G401.6 (cell line): ENCODE results near the gene NPBWR2.
"Not testable (repeated sequence)": the region's sequence is repeated elsewhere in the genome, so short reads cannot be mapped to it uniquely, and the experiment has no call there.

Experiments used
- FAIRE-seq: peaks from 2 replicates; lab custom pipeline; 2012; peaks lifted over from hg19 to GRCh38; lab: Jason Lieb, UNC

The NPBWR2 gene

DNA sequence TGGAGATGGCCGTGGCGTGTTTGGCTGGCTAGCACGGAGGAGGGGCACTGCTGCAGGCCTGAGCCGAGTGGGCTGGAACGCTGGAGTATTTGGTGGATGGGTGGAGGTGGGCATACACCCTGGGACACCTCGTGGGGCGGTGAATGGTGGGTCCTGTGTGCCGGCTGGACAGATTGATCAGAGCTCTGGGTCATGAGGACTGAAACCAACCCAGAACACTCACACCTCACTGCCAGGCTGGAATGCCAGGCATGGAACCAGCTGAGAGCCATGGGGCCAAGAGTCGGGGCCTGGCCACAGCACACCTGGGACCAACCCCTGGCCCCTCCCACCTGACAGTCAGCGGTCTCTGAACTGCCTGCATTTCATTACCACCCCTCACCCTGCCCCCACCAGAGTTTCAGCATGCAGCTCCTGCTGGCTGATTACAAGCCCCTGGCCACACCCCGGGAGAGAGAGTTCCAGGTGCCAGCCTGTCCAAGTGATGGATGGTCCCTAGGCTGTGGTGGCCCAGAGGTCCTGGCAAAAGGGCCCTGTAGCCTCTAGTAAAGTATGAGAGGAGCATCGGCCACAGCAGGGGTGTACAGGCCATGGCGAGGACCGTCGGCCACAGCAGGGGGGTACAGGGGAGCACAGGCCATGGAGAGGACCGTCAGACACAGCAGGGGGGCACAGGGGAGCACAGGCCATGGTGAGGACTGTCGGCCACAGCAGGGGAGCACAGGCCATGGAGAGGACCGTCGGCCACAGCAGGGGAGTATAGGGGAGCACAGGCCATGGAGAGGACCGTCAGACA lies 3.3 kb downstream of the NPBWR2 start:
- FAIRE-seq, result no peak

GRCh38 chr20:64102647-64103354 lies 4.6 kb downstream of the NPBWR2 start:
- FAIRE-seq, result no peak

DNA sequence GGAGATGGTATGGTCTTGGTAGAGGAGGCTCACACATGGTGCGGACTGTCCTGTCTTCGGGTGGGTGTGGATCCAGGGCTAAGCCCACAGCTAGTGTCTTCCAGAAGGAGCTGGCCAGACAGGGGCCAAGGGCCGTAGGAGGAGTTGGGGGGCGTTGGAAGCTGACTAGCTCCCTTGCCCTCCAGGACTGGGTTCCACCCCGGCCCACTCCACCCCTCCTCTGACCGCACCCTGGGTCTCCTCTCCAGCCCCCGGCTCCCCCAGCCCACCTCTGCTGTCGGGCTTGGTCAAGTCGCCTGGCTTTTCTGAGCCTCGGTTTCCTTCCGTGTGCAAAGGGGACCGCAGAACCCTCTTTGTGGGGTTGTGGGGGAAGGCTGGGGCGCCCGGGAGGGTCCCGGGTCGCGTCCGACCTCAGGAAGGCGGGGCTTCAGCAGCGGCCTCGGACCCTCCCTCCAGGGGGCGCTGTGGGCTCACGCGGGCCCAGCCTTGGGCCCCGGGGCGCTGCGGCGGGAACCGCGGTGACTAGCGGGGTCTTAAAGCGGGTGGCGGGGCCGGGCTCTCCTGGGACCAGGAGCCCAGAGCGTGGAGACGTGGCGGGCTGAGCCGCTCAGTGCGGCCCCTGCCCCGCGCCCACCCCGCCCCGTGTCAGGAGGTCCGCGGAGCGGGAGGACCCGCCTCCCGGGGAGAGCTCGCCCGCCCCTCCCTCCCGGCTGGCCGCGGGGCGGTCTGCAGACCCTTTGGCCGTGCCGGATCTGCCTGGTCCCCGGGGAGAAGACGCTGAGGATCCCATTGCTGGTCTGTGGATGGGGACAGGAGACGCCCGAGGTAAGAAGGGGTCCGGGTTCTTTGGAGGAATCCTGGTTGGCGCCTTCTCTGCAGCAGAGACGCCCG lies 5.4 kb downstream of the NPBWR2 start:
- no peak for FAIRE-seq

- FAIRE-seq, result no peak
Measured at GRCh38 chr20:64100946-64101688, 6.2 kb downstream of the NPBWR2 start.

DNA sequence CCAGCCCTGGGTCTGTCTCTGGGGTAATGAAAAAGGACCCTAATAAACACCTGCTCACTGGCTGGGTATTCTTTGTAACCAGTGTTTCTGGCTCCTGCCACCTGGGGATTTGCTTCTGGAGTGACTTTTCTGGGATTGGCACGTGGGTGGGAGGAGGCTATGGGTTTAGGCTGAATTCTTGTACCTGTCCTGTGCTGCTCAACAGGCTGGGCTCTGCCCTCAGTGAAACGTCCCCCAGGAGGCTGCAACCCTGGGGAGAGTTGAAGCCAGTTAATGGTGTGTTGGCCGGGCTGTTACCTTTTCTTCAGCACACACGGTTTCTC lies 6.8 kb downstream of the NPBWR2 start:
- no peak for FAIRE-seq

DNA sequence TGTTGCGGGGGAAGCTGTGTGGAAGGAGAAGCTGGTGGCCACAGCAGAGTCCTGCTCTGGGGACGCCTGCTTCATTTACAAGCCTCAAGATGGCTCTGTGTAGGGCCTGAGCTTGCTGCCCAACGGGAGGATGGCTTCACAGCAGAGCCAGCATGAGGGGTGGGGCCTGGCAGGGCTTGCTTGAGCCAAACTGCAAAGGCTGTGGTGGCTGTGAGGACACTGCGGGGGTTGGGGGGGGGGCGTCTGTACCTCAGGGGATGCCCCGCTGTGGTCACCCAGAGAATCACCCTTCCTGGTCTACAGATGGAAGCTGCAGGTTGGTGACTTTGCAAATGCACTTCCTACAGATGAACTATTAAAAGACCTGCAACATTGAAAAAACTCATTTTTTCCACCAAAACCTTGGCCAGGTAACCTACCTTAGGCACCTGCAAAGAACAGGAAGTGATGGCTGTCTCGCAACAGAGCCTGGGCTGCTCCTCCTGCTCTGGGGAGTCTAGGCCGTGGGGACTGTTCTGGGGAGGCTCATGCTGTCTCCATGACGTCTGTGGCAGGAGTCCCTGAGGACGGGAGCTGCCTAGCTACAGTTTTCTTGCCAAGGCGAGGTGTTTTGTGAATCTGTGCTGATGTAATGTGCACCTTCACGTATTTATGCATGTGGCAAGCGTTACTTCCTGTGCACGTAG lies 7.3 kb downstream of the NPBWR2 start:
- no peak for FAIRE-seq

- FAIRE-seq, result no peak
Measured at GRCh38 chr20:64099086-64099786, 8.1 kb downstream of the NPBWR2 start.

- FAIRE-seq, result no peak
Measured at GRCh38 chr20:64098471-64099013, 8.8 kb downstream of the NPBWR2 start.

- no peak for FAIRE-seq
Measured at GRCh38 chr20:64096535-64096934, 10.8 kb downstream of the NPBWR2 start.

DNA sequence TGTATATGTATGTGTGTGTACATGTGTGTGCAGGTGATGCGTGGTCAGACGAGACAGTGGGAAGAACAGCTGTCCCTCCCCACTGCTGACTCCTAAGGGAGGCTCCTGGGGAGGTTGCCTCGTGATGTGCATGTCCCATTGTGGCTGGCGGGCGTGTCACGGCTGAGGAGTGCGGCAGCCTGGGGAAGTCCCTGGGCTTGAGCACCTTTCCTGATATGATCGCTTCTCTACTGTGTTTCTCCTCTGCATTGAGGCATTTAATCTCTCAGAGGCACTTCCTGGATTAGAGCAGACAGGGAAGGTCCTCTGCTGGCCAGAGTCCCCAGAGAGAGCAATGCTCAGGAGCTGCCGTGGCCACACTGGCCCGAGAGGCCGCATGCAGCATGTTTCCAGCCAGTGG lies 11.4 kb downstream of the NPBWR2 start:
- no peak for FAIRE-seq

- FAIRE-seq, result no peak
Measured at GRCh38 chr20:64095455-64095854, 11.9 kb downstream of the NPBWR2 start.

- no peak for FAIRE-seq
Measured at GRCh38 chr20:64093013-64093503, 14.3 kb downstream of the NPBWR2 start.

GRCh38 chr20:64092258-64093012 lies 14.9 kb downstream of the NPBWR2 start:
- FAIRE-seq, result no peak

GRCh38 chr20:64091770-64092169 lies 15.6 kb downstream of the NPBWR2 start:
- no peak for FAIRE-seq

GRCh38 chr20:64091340-64091739 lies 16.0 kb downstream of the NPBWR2 start:
- FAIRE-seq, result no peak

- no peak for FAIRE-seq
Measured at GRCh38 chr20:64090165-64090564, 17.2 kb downstream of the NPBWR2 start.

- not testable (repeated sequence) for FAIRE-seq
Measured at GRCh38 chr20:64088586-64088985, 18.8 kb downstream of the NPBWR2 start.

DNA sequence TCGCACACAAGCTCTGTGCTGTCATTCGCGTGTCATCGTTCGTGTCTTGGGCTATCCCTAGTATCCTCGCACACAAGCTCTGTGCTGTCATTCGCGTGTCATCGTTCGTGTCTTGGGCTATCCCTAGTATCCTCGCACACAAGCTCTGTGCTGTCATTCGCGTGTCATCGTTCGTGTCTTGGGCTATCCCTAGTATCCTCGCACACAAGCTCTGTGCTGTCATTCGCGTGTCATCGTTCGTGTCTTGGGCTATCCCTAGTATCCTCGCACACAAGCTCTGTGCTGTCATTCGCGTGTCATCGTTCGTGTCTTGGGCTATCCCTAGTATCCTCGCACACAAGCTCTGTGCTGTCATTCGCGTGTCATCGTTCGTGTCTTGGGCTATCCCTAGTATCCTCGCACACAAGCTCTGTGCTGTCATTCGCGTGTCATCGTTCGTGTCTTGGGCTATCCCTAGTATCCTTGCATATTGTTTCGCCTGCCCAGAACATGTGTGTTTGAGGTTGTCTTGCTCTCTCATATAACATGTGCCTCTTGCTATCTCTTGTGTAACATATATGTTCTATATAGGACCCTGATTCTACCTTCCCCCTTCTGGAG lies 20.0 kb downstream of the NPBWR2 start:
- FAIRE-seq, result not testable (repeated sequence)

DNA sequence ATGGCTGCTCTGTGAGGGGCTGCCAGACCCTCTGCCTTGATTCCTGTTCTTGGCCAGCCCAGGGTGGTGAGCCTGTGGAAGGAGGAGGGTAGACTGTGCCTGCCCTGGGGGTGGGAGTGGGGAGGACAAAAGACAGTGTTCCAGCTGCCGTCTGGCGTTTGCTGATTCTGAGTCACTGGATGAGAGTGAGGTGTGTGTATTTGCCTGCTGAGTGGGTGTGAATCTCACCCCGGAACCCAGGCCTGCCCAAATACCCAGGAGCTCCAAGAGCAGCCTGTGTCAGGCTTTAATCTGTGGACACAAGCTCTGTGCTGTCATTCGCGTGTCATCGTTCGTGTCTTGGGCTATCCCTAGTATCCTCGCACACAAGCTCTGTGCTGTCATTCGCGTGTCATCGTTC lies 20.6 kb downstream of the NPBWR2 start:
- no peak for FAIRE-seq
